ENCODE measurements around the gene CNGA3. TPM values are rescaled to one million over a fixed set of nuclear protein-coding genes. Genes with fewer than 3 reads are reported as not detected.

Gene CNGA3
- total RNA-seq, 1 donor from 2014 or later: 7.6 TPM

DNA sequence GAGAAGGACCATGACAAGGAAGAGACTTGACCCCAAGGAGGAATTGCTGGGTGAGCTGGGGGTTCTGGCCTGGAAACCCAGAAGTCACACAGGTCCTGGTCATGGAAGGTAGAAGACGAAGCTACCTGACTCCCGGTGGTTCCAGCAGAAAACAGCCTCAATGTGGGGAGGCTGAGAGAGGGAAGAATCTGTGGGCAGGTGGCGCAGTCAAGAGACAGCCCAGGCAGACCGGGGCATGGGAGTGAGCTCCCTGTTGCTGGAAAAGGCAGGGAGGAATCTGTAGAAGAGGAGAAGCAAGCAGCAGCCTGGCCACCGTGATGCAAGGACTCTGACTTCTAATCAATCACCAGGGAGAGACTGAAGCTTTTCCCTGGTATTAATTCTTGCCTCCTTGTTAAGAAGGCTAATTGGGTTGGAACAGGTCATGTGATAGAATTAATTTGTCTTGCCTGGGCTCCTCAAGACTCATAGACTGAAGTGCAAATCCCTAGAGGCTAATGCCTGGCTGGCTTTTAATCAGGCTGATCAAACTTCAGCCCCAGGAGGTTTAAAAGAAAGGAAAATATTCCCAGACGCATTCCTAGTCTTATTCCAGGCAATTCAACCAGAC is 30.1 kb downstream of the CNGA3 start:
- Mint-ChIP-seq H3K27me3 (ENCODE audit: unreplicated experiment) (peaks cover 6% of the 10 kb centered on the region), H3K4me3 (ENCODE audit: unreplicated experiment) (peak overlapping the region; percentile 32), H3K27ac (ENCODE audit: unreplicated experiment) (no peak overlapping the region), H3K4me1 (ENCODE audit: low read depth, unreplicated experiment) (peaks cover 15% of the 10 kb centered on the region), H3K36me3 (ENCODE audit: unreplicated experiment) (no peaks in the 10 kb centered on the region), H3K9me3 (ENCODE audit: unreplicated experiment) (peaks cover 3% of the 10 kb centered on the region)
- TF ChIP-seq, protein P1, sequence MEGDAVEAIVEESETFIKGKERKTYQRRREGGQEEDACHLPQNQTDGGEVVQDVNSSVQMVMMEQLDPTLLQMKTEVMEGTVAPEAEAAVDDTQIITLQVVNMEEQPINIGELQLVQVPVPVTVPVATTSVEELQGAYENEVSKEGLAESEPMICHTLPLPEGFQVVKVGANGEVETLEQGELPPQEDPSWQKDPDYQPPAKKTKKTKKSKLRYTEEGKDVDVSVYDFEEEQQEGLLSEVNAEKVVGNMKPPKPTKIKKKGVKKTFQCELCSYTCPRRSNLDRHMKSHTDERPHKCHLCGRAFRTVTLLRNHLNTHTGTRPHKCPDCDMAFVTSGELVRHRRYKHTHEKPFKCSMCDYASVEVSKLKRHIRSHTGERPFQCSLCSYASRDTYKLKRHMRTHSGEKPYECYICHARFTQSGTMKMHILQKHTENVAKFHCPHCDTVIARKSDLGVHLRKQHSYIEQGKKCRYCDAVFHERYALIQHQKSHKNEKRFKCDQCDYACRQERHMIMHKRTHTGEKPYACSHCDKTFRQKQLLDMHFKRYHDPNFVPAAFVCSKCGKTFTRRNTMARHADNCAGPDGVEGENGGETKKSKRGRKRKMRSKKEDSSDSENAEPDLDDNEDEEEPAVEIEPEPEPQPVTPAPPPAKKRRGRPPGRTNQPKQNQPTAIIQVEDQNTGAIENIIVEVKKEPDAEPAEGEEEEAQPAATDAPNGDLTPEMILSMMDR (IDR thresholded peaks at IDR 0.05; ENCODE audit: partially characterized antibody, unreplicated experiment): no peak
- DNase-seq: no peak

DNA sequence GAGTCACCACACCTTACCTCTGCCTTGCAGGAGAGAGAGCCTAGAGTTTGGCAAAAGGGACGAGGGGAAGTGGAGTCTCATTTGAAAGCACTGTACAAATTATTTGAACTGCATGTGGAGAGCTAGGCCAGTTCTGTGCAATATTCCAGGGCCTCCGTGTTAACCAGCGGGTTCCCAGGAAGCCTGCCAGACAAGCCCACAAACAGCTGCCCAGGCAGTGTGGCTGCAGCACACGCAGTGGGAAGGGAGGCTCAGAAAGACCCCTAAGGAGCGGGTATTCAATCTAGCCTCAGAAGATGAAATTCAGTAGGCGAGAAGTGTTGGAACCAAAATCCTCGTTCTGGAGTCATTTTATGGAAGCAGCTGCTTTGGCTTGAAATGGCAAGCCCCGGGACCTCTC is 30.7 kb downstream of the CNGA3 start:
- Mint-ChIP-seq H3K4me3 (ENCODE audit: unreplicated experiment) (no peak overlapping the region), H3K27ac (ENCODE audit: unreplicated experiment) (no peak overlapping the region), H3K27me3 (ENCODE audit: unreplicated experiment) (peaks cover 6% of the 10 kb centered on the region), H3K36me3 (ENCODE audit: unreplicated experiment) (no peaks in the 10 kb centered on the region), H3K4me1 (ENCODE audit: low read depth, unreplicated experiment) (peaks cover 15% of the 10 kb centered on the region), H3K9me3 (ENCODE audit: unreplicated experiment) (peaks cover 5% of the 10 kb centered on the region)
- TF ChIP-seq, protein P1 (IDR thresholded peaks at IDR 0.05; ENCODE audit: partially characterized antibody, unreplicated experiment): no peak
- no peak for DNase-seq

DNA sequence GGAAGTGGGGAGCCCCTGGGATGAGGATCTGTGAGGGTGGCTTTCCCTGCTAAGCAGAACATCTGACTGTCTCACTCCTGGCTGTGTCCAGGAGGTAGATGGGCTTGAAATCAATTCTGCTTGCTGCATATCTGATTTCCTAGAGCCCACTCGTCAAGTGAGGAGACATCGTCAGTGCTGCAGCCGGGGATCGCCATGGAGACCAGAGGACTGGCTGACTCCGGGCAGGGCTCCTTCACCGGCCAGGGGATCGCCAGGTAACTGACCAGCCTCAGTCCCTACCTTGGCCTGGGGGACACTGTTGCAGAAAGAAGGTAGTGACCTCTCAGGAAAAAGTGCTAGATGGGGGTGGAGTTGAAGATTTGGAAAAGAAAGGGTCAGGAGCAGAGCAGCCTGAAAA is 31.3 kb downstream of the CNGA3 start:
- Mint-ChIP-seq H3K4me3 (ENCODE audit: unreplicated experiment) (no peak overlapping the region), H3K36me3 (ENCODE audit: unreplicated experiment) (no peaks in the 10 kb centered on the region), H3K27me3 (ENCODE audit: unreplicated experiment) (peaks cover 5% of the 10 kb centered on the region), H3K27ac (ENCODE audit: unreplicated experiment) (no peak overlapping the region), H3K4me1 (ENCODE audit: low read depth, unreplicated experiment) (peaks cover 15% of the 10 kb centered on the region), H3K9me3 (ENCODE audit: unreplicated experiment) (peaks cover 5% of the 10 kb centered on the region)
- peak; percentile 35 for DNase-seq
- TF ChIP-seq, protein P1 (IDR thresholded peaks at IDR 0.05; ENCODE audit: partially characterized antibody, unreplicated experiment): no peak

DNA sequence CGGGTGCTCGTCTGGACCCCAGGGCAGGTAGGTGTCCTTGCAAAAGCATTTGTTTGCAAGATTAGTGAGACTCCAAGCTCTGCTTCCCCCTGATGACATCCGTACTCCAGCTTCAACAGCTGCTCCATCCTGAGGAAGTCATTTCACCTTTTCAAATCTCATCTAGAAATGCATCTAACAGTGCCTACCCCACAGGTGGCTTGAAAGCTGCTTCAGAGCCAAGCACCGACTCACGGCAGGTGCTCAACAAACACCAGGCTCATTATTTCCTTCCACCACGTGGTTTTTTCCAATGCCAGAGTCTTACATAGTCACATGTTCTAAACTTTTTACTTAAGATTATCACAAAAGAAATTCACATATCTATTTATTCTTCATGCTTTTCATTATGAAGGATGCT is 31.9 kb downstream of the CNGA3 start:
- H3K27ac Mint-ChIP-seq (ENCODE audit: unreplicated experiment): no peak overlapping the region
- peaks cover 3% of the 10 kb centered on the region for H3K27me3 Mint-ChIP-seq (ENCODE audit: unreplicated experiment)
- no peaks in the 10 kb centered on the region for H3K36me3 Mint-ChIP-seq (ENCODE audit: unreplicated experiment)
- DNase-seq: no peak
- TF ChIP-seq, protein P1 (IDR thresholded peaks at IDR 0.05; ENCODE audit: partially characterized antibody, unreplicated experiment): no peak
- no peak overlapping the region for H3K4me3 Mint-ChIP-seq (ENCODE audit: unreplicated experiment)
- H3K9me3 Mint-ChIP-seq (ENCODE audit: unreplicated experiment): peaks cover 5% of the 10 kb centered on the region
- peaks cover 15% of the 10 kb centered on the region for H3K4me1 Mint-ChIP-seq (ENCODE audit: low read depth, unreplicated experiment)

DNA sequence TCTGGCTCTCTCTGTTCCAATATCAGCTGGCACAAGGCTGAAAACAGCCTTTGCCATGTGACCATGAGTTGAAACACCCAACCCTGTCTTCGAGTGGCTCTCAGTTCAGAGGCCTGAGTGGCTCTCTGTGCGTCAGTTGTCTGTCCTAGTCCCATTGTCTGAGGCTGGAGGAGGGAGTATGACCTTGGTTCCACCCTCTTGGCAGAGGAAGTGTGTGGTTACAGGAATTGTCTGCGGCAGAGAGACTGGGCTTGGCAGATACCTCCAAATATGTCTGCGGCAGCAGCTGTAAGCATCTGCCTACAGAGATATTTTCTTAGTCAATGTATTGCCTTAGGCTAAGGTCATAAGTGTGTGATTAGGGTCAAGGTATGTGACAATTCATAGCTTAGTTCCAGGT is 32.6 kb downstream of the CNGA3 start:
- Mint-ChIP-seq H3K4me1 (ENCODE audit: low read depth, unreplicated experiment) (peaks cover 14% of the 10 kb centered on the region), H3K27ac (ENCODE audit: unreplicated experiment) (no peak overlapping the region), H3K36me3 (ENCODE audit: unreplicated experiment) (no peaks in the 10 kb centered on the region), H3K9me3 (ENCODE audit: unreplicated experiment) (peaks cover 5% of the 10 kb centered on the region), H3K4me3 (ENCODE audit: unreplicated experiment) (no peak overlapping the region), H3K27me3 (ENCODE audit: unreplicated experiment) (peaks cover 5% of the 10 kb centered on the region)
- DNase-seq: no peak
- TF ChIP-seq, protein P1 (IDR thresholded peaks at IDR 0.05; ENCODE audit: partially characterized antibody, unreplicated experiment): no peak
